A549 (cell line): ENCODE results near the gene KRTAP10-7.

Experiments used
- CBX2 ChIP-seq: fragments of 200-600 bp; sonication (generic); IDR thresholded peaks from 2 replicates; pipeline ENCODE4 v1.6.1; 2016; ENCODE audit warnings: low read depth, mild to moderate bottlenecking, borderline replicate concordance
- CEBPB ChIP-seq, 2 experiments: fragments of >200 bp in 1 of 2; sonication (Bioruptor Twin) in 1 of 2; formaldehyde crosslinking in 1 of 2; IDR thresholded peaks; 2 replicates each; pipeline ENCODE4 v1.6.1; 2012 to 2016
- MAZ ChIP-seq: fragments of 150-350 bp; IDR thresholded peaks from 2 replicates; pipeline ENCODE4 v1.6.1; 2014; ENCODE audit warnings: antibody characterized with exemption, low read depth, low read length, borderline replicate concordance
- NFE2L2 ChIP-seq: fragments of 150-350 bp; conservative IDR thresholded peaks from 2 replicates; pipeline ENCODE4 v1.6.1; 2014; ENCODE audit warnings: low read length
- RFX5 ChIP-seq: fragments of 450-650 bp; IDR thresholded peaks from 2 replicates; pipeline ENCODE4 v1.7.1; 2014; ENCODE audit warnings: antibody characterized with exemption, mild to moderate bottlenecking, moderate library complexity
- TF ChIP-seq, protein P1 (sequence below): fragments of >200 bp; sonication (Bioruptor Twin); formaldehyde crosslinking; IDR thresholded peaks from 3 replicates; pipeline ENCODE4 v1.5.1; 2016
- TF ChIP-seq, protein P2 (sequence below): fragments of 200-600 bp; sonication (generic); IDR thresholded peaks from 2 replicates; pipeline ENCODE4 v1.6.1; 2016; ENCODE audit warnings: antibody characterized with exemption, mild to moderate bottlenecking, moderate library complexity

DNA sequence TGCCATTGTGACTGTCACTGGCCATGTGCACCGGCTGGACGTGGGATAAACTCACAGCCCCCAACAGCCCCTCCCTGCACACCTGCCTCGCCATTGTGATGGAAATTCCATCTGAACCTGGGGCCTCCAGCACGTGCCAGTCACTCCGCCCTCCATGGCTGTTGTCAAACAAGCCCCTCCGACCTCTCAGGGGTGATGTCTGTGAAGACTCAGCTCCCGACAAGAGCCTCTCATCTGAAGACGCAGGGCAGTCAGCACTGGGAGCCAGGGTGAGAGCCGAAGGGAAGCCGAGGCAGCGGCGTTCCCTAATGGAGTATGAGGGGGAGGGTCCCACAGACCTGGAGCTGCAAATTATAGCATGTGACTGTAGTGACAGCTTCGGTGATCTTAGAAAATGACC, 47.7 kb upstream of the KRTAP10-7 start:
- no peak for TF ChIP-seq CBX2
- TF ChIP-seq RFX5, result no peak
- no peak for TF ChIP-seq CEBPB (IDR thresholded peaks at IDR 0.05)
- TF ChIP-seq, protein P1, sequence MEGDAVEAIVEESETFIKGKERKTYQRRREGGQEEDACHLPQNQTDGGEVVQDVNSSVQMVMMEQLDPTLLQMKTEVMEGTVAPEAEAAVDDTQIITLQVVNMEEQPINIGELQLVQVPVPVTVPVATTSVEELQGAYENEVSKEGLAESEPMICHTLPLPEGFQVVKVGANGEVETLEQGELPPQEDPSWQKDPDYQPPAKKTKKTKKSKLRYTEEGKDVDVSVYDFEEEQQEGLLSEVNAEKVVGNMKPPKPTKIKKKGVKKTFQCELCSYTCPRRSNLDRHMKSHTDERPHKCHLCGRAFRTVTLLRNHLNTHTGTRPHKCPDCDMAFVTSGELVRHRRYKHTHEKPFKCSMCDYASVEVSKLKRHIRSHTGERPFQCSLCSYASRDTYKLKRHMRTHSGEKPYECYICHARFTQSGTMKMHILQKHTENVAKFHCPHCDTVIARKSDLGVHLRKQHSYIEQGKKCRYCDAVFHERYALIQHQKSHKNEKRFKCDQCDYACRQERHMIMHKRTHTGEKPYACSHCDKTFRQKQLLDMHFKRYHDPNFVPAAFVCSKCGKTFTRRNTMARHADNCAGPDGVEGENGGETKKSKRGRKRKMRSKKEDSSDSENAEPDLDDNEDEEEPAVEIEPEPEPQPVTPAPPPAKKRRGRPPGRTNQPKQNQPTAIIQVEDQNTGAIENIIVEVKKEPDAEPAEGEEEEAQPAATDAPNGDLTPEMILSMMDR, result no peak
- TF ChIP-seq, protein P2, sequence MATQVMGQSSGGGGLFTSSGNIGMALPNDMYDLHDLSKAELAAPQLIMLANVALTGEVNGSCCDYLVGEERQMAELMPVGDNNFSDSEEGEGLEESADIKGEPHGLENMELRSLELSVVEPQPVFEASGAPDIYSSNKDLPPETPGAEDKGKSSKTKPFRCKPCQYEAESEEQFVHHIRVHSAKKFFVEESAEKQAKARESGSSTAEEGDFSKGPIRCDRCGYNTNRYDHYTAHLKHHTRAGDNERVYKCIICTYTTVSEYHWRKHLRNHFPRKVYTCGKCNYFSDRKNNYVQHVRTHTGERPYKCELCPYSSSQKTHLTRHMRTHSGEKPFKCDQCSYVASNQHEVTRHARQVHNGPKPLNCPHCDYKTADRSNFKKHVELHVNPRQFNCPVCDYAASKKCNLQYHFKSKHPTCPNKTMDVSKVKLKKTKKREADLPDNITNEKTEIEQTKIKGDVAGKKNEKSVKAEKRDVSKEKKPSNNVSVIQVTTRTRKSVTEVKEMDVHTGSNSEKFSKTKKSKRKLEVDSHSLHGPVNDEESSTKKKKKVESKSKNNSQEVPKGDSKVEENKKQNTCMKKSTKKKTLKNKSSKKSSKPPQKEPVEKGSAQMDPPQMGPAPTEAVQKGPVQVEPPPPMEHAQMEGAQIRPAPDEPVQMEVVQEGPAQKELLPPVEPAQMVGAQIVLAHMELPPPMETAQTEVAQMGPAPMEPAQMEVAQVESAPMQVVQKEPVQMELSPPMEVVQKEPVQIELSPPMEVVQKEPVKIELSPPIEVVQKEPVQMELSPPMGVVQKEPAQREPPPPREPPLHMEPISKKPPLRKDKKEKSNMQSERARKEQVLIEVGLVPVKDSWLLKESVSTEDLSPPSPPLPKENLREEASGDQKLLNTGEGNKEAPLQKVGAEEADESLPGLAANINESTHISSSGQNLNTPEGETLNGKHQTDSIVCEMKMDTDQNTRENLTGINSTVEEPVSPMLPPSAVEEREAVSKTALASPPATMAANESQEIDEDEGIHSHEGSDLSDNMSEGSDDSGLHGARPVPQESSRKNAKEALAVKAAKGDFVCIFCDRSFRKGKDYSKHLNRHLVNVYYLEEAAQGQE, result no peak
- no peak for TF ChIP-seq NFE2L2
- no peak for TF ChIP-seq MAZ
